K562 (cell line): ENCODE measurements around the gene HOXD12. TPM values are rescaled to one million over a fixed set of nuclear protein-coding genes. Genes with fewer than 3 reads are reported as not detected.

Source experiments
- ATAC-seq: fragments of 200-7000 bp; cut with Tn5 transposase; 3 replicates; pipeline ENCODE4 v1.9.1; 2020; ENCODE audit warnings: moderate library complexity
- BruUV-seq: library from RNA; stranded (reverse); fragments of 400-500 nt; replicated peaks from 2 replicates; lab custom pipeline; 2021; lab: Mats Ljungman, UMichigan
- CTCF ChIA-PET: fragments of 300-600 bp; formaldehyde crosslinking; extraction: SDS; loops from one replicate; lab custom pipeline; 2021; ENCODE audit warnings: low intra/inter-chr PET ratio; lab: Yijun Ruan, JAX
- POLR2A ChIA-PET: fragments of 300-600, 350-650 bp; sonication (Branson Sonifier 250); formaldehyde crosslinking; extraction: SDS; loops from one replicate; lab custom pipeline; 2021; ENCODE audit warnings: antibody characterized with exemption, inconsistent platforms; lab: Yijun Ruan, JAX
- DNase-seq, 4 experiments: peaks; one replicate each; pipeline versions ENCODE4 v3.0.0 to v3.0.0-alpha.2; 2011 to 2018; ENCODE audit warnings: low spot score in 3 of 4, mixed read lengths in 3 of 4; ENCODE audit errors: extremely low read depth in 1 of 4
- FAIRE-seq: peaks from 2 replicates; lab custom pipeline; 2011; peaks lifted over from hg19 to GRCh38; lab: Jason Lieb, UNC
- H2AFZ ChIP-seq: 2 replicates; pipeline ENCODE4 v1.6.0; 2011; ENCODE audit warnings: low read depth, low read length, control low read depth, inconsistent platforms
- H3K27ac ChIP-seq: fragments of 200-600 bp; 3 replicates; pipeline ENCODE4 v1.8.0; 2011; ENCODE audit warnings: low read depth, mild to moderate bottlenecking, control low read depth, inconsistent platforms, low read length, moderate library complexity, mixed read lengths; ENCODE audit errors: extremely low read depth
- H3K27me3 ChIP-seq, 2 experiments: fragments of 300-600 bp in 1 of 2; 2 replicates in 1 of 2; 3 replicates in 1 of 2; pipeline versions ENCODE4 v1.6.0 to v1.8.0; 2011; ENCODE audit warnings: inconsistent platforms in 2 of 2, low read length in 2 of 2, mild to moderate bottlenecking in 1 of 2, mixed read lengths in 1 of 2, moderate library complexity in 1 of 2; ENCODE audit not compliant: control insufficient read depth in 2 of 2, insufficient read depth in 2 of 2
- H3K36me3 ChIP-seq: fragments of 300-600 bp; 3 replicates; pipeline ENCODE4 v1.8.0; 2011; ENCODE audit warnings: mild to moderate bottlenecking, low read length, inconsistent platforms; ENCODE audit not compliant: control insufficient read depth, insufficient read depth
- H3K4me1 ChIP-seq, 2 experiments: fragments of 200-600 bp in 1 of 2; replicated peaks in 1 of 2; 2 replicates in 1 of 2; 3 replicates in 1 of 2; pipeline versions ENCODE4 v1.5.1 to v1.8.0; 2011; ENCODE audit warnings: inconsistent platforms in 2 of 2, low read length in 2 of 2, mild to moderate bottlenecking in 1 of 2, mixed read lengths in 1 of 2, moderate library complexity in 1 of 2; ENCODE audit not compliant: control insufficient read depth in 2 of 2, insufficient read depth in 2 of 2
- H3K4me2 ChIP-seq: 2 replicates; pipeline ENCODE4 v1.6.1; 2011; ENCODE audit warnings: low read length, control low read depth, inconsistent platforms, mixed read lengths; ENCODE audit not compliant: insufficient read depth
- H3K4me3 ChIP-seq: fragments of 200-600 bp; sonication (generic), shearing (Covaris generic); 2 replicates; pipeline ENCODE4 v1.5.1; 2016; ENCODE audit warnings: control low read depth, inconsistent platforms
- H3K79me2 ChIP-seq: fragments of 200-600 bp; 3 replicates; pipeline ENCODE4 v1.8.0; 2011; ENCODE audit warnings: low read length, inconsistent platforms; ENCODE audit not compliant: control insufficient read depth, insufficient read depth
- H3K9ac ChIP-seq, 2 experiments: 2 replicates each; pipeline versions ENCODE4 v1.6.0 to v1.6.1; 2011; ENCODE audit warnings: low read depth in 2 of 2, low read length in 2 of 2, control low read depth in 1 of 2, inconsistent platforms in 1 of 2, mild to moderate bottlenecking in 1 of 2, mixed read lengths in 1 of 2; ENCODE audit not compliant: insufficient read depth in 1 of 2
- H3K9me1 ChIP-seq: one replicate; pipeline ENCODE4 v1.6.0; 2011; ENCODE audit warnings: inconsistent platforms, mild to moderate bottlenecking, low read length, moderate library complexity; ENCODE audit not compliant: control insufficient read depth, insufficient read depth
- H3K9me3 ChIP-seq: replicated peaks from 2 replicates; pipeline ENCODE4 v1.5.1; 2011; ENCODE audit warnings: low read depth, low read length, inconsistent platforms; ENCODE audit not compliant: control insufficient read depth, insufficient read depth
- H4K20me1 ChIP-seq: replicated peaks from 2 replicates; pipeline ENCODE4 v1.6.1; 2011; ENCODE audit warnings: low read length, inconsistent platforms, mixed read lengths; ENCODE audit not compliant: control insufficient read depth, insufficient read depth
- CBFA2T3 ChIP-seq: fragments of 450-650 bp; IDR thresholded peaks from 2 replicates; pipeline ENCODE4 v1.6.1; 2017
- FOSL1 ChIP-seq: fragments of 200-800 bp; sonication (Bioruptor generic); conservative IDR thresholded peaks from 2 replicates; pipeline ENCODE4 v1.6.1; 2016; ENCODE audit warnings: missing genetic modification characterization, missing compliant biosample characterization
- HDGF ChIP-seq: fragments of 450-650 bp; IDR thresholded peaks from 2 replicates; pipeline ENCODE4 v1.6.1; 2016
- HMBOX1 ChIP-seq: sonication (generic); IDR thresholded peaks from 2 replicates; pipeline ENCODE4 v1.6.1; 2016
- KDM1A ChIP-seq, 2 experiments: fragments of 450-650 bp; IDR thresholded peaks; 2 replicates each; pipeline ENCODE4 v1.6.1; 2016; ENCODE audit warnings: mild to moderate bottlenecking in 2 of 2
- MXD1 ChIP-seq: fragments of 250-450 bp; sonication (Bioruptor Pico); IDR thresholded peaks from 2 replicates; pipeline ENCODE4 v1.8.0; 2021; ENCODE audit warnings: borderline replicate concordance, mild to moderate bottlenecking, moderate library complexity; ENCODE audit not compliant: poor library complexity, severe bottlenecking
- NCOA2 ChIP-seq, 2 experiments: fragments of 450-650 bp; IDR thresholded peaks; 2 replicates each; pipeline ENCODE4 v1.6.1; 2018; ENCODE audit warnings: mild to moderate bottlenecking in 2 of 2, moderate library complexity in 1 of 2; ENCODE audit not compliant: partially characterized antibody in 2 of 2
- POLR2G ChIP-seq: fragments of 200-400 bp; formaldehyde crosslinking; IDR thresholded peaks from 2 replicates; pipeline ENCODE4 v1.6.1; 2017; ENCODE audit warnings: low read depth, mild to moderate bottlenecking, antibody characterized with exemption, low read length, moderate library complexity
- PYGO2 ChIP-seq: fragments of 450-650 bp; IDR thresholded peaks from 2 replicates; pipeline ENCODE4 v1.6.1; 2016; ENCODE audit warnings: mild to moderate bottlenecking, missing genetic modification characterization, moderate library complexity, missing compliant biosample characterization
- WGBS: fragments of 100-300 bp; shearing (Covaris generic); methylation state at CpG from one replicate; pipeline ENCODE4 v1.1.6; 2016; ENCODE audit warnings: low coverage, mixed read lengths; ENCODE audit not compliant: insufficient coverage; ENCODE audit errors: missing lambda C conversion rate; 5-methylcytosine and 5-hydroxymethylcytosine counted together
- in situ Hi-C: fragments of 300-500 bp; cut with MboI; formaldehyde crosslinking; loops from 4 replicates; pipeline ENCODE4 v1.15.0; 2018; ENCODE audit warnings: inconsistent platforms, mixed read lengths
- intact Hi-C: fragments of 100-400 bp; cut with micrococcal nuclease; formaldehyde crosslinking; loops from 2 replicates; pipeline ENCODE4 v1.14.2; 2022
- polyA plus RNA-seq, 8 experiments: library from polyadenylated mRNA; depleted of rRNA in 4 of 8; stranded (reverse) in 5 of 8; unstranded in 3 of 8; fragments of >200 nt; fragmentation: Nextera tagmentation in 2 of 8; fragmentation: Illumina TruSeq in 1 of 8; extraction: Ambion mirVana in 2 of 8; extraction: Trizol in 1 of 8; gene quantifications; 2 replicates each; pipeline versions ENCODE4 v1.2.1 to v1.2.3, GENCODE V29; 2011 to 2014; ENCODE audit warnings: inconsistent platforms in 1 of 8, missing spikeins in 1 of 8
- total RNA-seq, 7 experiments: library from RNA; depleted of rRNA in 6 of 7; stranded (reverse); fragments of >200 nt in 6 of 7; fragmentation: Illumina TruSeq in 2 of 7; extraction: Trizol in 2 of 7; gene quantifications; 2 replicates each; pipeline versions ENCODE4 v1.2.1 to v1.2.3, GENCODE V29; 2011 to 2021; ENCODE audit warnings: low replicate concordance in 1 of 7

HOXD12 gene
- total and polyA plus RNA-seq, 9 of the 15 experiments (the other 6 are each of a cell fraction or from before 2014, with no cell fraction given) = not detected

DNA sequence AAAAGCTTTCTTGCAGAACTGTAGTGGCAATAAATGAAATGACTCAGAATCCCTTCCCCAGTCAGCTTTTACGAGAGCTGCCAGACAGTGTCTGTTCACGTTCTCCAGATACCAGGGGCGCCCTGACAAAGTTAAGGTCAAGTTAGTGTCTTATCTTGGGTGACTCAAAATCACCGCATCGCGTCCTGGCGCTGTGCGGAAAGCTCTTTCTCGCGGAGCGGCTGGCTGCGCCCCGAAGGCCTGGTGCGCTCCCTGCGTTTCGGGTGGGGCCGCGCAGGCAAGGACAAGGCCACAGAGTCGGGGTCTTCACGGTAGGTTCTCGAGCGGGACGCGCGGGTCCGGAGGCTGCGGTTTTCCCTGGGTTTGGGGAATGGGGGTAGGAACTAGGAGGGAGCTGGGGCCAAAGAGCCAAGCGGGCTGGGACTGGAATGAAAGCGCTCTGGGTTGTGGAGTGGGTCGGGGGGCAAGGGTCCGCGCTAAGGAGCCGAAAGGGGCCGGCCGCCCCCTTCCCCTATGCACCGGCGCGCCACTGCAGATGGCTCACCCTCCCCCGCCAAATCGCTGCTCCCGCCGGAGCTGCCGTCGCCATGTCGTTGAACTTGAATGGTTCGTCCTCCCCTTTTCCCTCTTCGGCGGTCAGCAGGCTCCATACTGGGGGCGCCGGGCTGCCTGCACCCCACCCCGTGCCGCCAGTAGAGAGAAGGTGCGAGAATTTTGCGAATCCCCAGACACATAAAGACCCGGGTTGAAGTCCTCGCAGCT, 4.9 kb downstream of the HOXD12 start:
- peaks cover 45 to 68% of the 10 kb centered on the region in 2 experiments for H3K27me3 ChIP-seq
- peak in 1 of 2 experiments; percentile 34; a peak in 1 of 4 replicates for TF ChIP-seq KDM1A (IDR thresholded peaks at IDR 0.05)
- TF ChIP-seq NCOA2 (IDR thresholded peaks at IDR 0.05; ENCODE audit: partially characterized antibody in 2 of 2) = no peak
- TF ChIP-seq CBFA2T3 = 0 out of 2 replicates have a peak, but pooled peaks have one; percentile 17
- no peak for TF ChIP-seq POLR2G
- TF ChIP-seq HDGF = no peak
- TF ChIP-seq HMBOX1 = 0 out of 2 replicates have a peak, but pooled peaks have one; percentile 17
- TF ChIP-seq MXD1 (CRISPR knock-in tag) = no peak
- TF ChIP-seq PYGO2 = no peak
- peak; percentile 32; the same call in 1 of the 2 replicates for TF ChIP-seq FOSL1 (tag)
- TF ChIP-seq, all 486 proteins: peak for 4
- ChIA-PET CTCF (no interaction called here), POLR2A (no interaction called here)
- Histone ChIP-seq H3K36me3 (no peaks in the 10 kb centered on the region), H3K79me2 (no peaks in the 10 kb centered on the region), H2AFZ (no peak overlapping the region), H4K20me1 (peaks cover 4% of the 10 kb centered on the region; the same call in 1 of the 2 replicates), H3K4me2 (no peak overlapping the region), H3K27ac (no peak overlapping the region), H3K9me3 (no peaks in the 10 kb centered on the region), H3K4me3 (no peak overlapping the region), H3K9me1 (no peaks in the 10 kb centered on the region), H3K4me1 (peaks cover 0 to 18% of the 10 kb centered on the region in 2 experiments; a peak in 1 of 5 replicates), H3K9ac (no peak overlapping the region)
- in situ Hi-C loops = no loop called here
- DNase-seq (peak in 1 of 4 experiments; percentile 19), FAIRE-seq (no peak), ATAC-seq (peak; percentile 56; the same call in 2 of the 3 replicates)
- intact Hi-C loops = no loop called here
- WGBS = 10% methylated on average over 50 of the region's 56 CpGs
- BruUV-seq = no TSS peak
